ENCODE measurements around the gene DNAI7. TPM values are rescaled to one million over a fixed set of nuclear protein-coding genes. Genes with fewer than 3 reads are reported as not detected.

The DNAI7 gene
- 0.28 TPM in 1 of 2 replicates, not detected in the other for total RNA-seq

GRCh38 chr12:25195056-25195971, at the start of gene DNAI7, which contains the start of gene ETFRF1:
Gene DNAI7, minus strand, starts transcription at chr12:25195160. Its CDS starts 82 bp downstream, at chr12:25195078.
Gene ETFRF1, plus strand, starts transcription at chr12:25195237. Its CDS starts 8,720 bp downstream, at chr12:25203957.

Other genes with a start within 250 kb of the DNAI7 start
- gene BCAT1, start 246.1 kb downstream of the DNAI7 start, total RNA-seq, result 21.8 and 25.0 TPM in 2 replicates
- 15.2 and 26.9 TPM in 2 replicates for gene ETFRF1, start 77 bp upstream of the DNAI7 start, total RNA-seq
- gene KRAS, start 55.8 kb upstream of the DNAI7 start, total RNA-seq, result 11.5 and 14.8 TPM in 2 replicates